A673 (cell line): ENCODE data around the gene GABRA4. TPM values are rescaled to one million over a fixed set of nuclear protein-coding genes. Genes with fewer than 3 reads are reported as not detected.

Experiments used
- BruUV-seq: library from RNA; stranded (reverse); fragments of 400-500 nt; replicated peaks from 2 replicates; lab custom pipeline; 2021; lab: Mats Ljungman, UMichigan
- CTCF ChIA-PET: fragments of 300-600 bp; sonication (Branson Sonifier 250); formaldehyde crosslinking; loops from one replicate; lab custom pipeline; 2022; ENCODE audit warnings: antibody characterized with exemption; lab: Charles Lee
- POLR2A ChIA-PET: fragments of 300-600 bp; sonication (Branson Sonifier 250); formaldehyde crosslinking; loops from one replicate; lab custom pipeline; 2022; ENCODE audit warnings: antibody characterized with exemption; ENCODE audit not compliant: low non-redundant PET; lab: Charles Lee
- DNase-seq: peaks from one replicate; pipeline ENCODE4 v3.0.0-alpha.2; 2015; ENCODE audit warnings: low spot score
- H3K27ac ChIP-seq: fragments of 200-600 bp; sonication (generic); 2 replicates; pipeline ENCODE4 v1.5.1; 2016; ENCODE audit warnings: mixed run types, low read depth, mild to moderate bottlenecking, mixed read lengths, antibody characterized with exemption, low read length; ENCODE audit not compliant: poor library complexity, severe bottlenecking
- H3K27me3 ChIP-seq: fragments of 200-600 bp; sonication (generic); replicated peaks from 2 replicates; pipeline ENCODE4 v1.6.1; 2017; ENCODE audit warnings: mixed run types, low read depth, mild to moderate bottlenecking, mixed read lengths, antibody characterized with exemption, low read length; ENCODE audit not compliant: insufficient read depth, poor library complexity
- H3K36me3 ChIP-seq: fragments of 200-600 bp; sonication (generic); 2 replicates; pipeline ENCODE4 v1.6.1; 2016; ENCODE audit warnings: mixed run types, mild to moderate bottlenecking, mixed read lengths, antibody characterized with exemption, low read length; ENCODE audit not compliant: insufficient read depth, poor library complexity, severe bottlenecking
- H3K4me1 ChIP-seq: fragments of 200-600 bp; sonication (generic); 2 replicates; pipeline ENCODE4 v1.6.1; 2017; ENCODE audit warnings: mixed run types, mild to moderate bottlenecking, mixed read lengths, antibody characterized with exemption, low read length; ENCODE audit not compliant: insufficient read depth, poor library complexity, severe bottlenecking
- H3K4me3 ChIP-seq: fragments of 200-600 bp; sonication (generic); 2 replicates; pipeline ENCODE4 v1.5.1; 2016; ENCODE audit warnings: low read depth, mixed run types, mild to moderate bottlenecking, mixed read lengths, low read length; ENCODE audit not compliant: poor library complexity, severe bottlenecking
- H3K9me3 ChIP-seq: fragments of 200-600 bp; sonication (generic); 2 replicates; pipeline ENCODE4 v1.6.1; 2016; ENCODE audit warnings: mixed run types, low read depth, mild to moderate bottlenecking, mixed read lengths, antibody characterized with exemption, low read length; ENCODE audit not compliant: poor library complexity, severe bottlenecking
- EZH2 ChIP-seq: fragments of 200-600 bp; sonication (generic); IDR thresholded peaks from 2 replicates; pipeline ENCODE4 v1.6.1; 2017; ENCODE audit warnings: borderline replicate concordance, low read depth, mild to moderate bottlenecking, mixed read lengths, antibody characterized with exemption, low read length; ENCODE audit not compliant: poor library complexity, severe bottlenecking
- intact Hi-C: fragments of 100-400 bp; cut with micrococcal nuclease; formaldehyde crosslinking; loops from one replicate; pipeline ENCODE4 v1.10.0; 2022; ENCODE audit not compliant: unreplicated experiment
- total RNA-seq: library from RNA; stranded (reverse); gene quantifications from 2 replicates; pipeline ENCODE4 v1.2.3, GENCODE V29; 2021
- TF ChIP-seq, protein P1 (sequence below): fragments of 300-800, 200-600 bp; sonication (generic); conservative IDR thresholded peaks from 2 replicates; pipeline ENCODE4 v1.5.1; 2017; ENCODE audit warnings: low read depth, mild to moderate bottlenecking, antibody characterized with exemption, low read length, moderate library complexity, mixed read lengths

GABRA4 gene
- total RNA-seq, 1 experiment from 2014 or later, result 0.58 TPM

DNA sequence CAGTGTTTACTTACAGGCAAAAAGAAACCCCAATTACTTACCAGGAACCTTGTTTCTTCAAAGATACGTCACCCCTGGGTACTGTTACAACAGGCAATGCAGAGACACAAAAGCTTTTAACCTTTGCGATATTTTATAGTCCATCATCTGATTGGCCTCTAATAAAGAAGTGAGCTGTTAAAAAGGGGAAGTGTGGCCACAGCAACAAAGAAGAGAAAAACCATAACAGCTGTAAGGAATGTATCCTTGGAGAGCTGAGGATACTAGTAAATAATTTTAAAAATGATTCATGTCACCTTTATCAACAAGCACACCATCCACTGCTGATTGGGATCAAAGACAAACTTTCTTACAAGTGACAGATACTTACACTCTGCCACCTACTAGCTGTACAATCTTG lies 14.1 kb downstream of the GABRA4 start:
- H3K4me1 ChIP-seq, result no peaks in the 10 kb centered on the region
- CTCF ChIA-PET, result no interaction called here
- POLR2A ChIA-PET, result no interaction called here
- intact Hi-C loops, result no loop called here
- no peak overlapping the region for H3K27ac ChIP-seq
- no peak overlapping the region for H3K4me3 ChIP-seq
- no TSS peak for BruUV-seq
- no peak for DNase-seq
- H3K36me3 ChIP-seq, result no peaks in the 10 kb centered on the region
- TF ChIP-seq, protein P1, sequence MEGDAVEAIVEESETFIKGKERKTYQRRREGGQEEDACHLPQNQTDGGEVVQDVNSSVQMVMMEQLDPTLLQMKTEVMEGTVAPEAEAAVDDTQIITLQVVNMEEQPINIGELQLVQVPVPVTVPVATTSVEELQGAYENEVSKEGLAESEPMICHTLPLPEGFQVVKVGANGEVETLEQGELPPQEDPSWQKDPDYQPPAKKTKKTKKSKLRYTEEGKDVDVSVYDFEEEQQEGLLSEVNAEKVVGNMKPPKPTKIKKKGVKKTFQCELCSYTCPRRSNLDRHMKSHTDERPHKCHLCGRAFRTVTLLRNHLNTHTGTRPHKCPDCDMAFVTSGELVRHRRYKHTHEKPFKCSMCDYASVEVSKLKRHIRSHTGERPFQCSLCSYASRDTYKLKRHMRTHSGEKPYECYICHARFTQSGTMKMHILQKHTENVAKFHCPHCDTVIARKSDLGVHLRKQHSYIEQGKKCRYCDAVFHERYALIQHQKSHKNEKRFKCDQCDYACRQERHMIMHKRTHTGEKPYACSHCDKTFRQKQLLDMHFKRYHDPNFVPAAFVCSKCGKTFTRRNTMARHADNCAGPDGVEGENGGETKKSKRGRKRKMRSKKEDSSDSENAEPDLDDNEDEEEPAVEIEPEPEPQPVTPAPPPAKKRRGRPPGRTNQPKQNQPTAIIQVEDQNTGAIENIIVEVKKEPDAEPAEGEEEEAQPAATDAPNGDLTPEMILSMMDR, result no peak
- TF ChIP-seq EZH2, result no peak
- no peaks in the 10 kb centered on the region for H3K27me3 ChIP-seq
- H3K9me3 ChIP-seq, result no peaks in the 10 kb centered on the region

DNA sequence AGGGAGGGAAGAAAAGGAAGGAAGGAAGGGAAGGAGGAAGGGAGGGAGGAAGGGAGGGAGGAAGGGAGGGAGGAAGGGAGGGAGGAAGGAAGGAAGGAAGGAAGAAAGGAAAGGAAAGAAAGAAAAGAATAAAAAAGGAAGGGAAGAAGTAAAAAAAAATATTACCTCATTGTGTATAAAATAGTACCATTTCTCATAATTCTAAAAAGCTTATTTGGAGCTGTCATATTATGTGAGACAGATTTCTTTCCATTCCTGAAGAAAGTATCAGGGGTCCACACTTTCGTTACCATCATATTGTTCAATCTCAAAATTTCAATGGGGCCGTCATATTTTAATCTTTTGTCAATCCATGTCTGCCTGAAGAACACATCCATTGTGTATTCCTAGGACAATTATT lies 16.1 kb downstream of the GABRA4 start:
- H3K27ac ChIP-seq, result no peak overlapping the region
- H3K9me3 ChIP-seq, result no peaks in the 10 kb centered on the region
- intact Hi-C loops, result no loop called here
- H3K4me3 ChIP-seq, result no peak overlapping the region
- BruUV-seq, result no TSS peak
- no peaks in the 10 kb centered on the region for H3K36me3 ChIP-seq
- no peaks in the 10 kb centered on the region for H3K27me3 ChIP-seq
- no peak for TF ChIP-seq EZH2
- TF ChIP-seq, protein P1, result no peak
- CTCF ChIA-PET, result no interaction called here
- H3K4me1 ChIP-seq, result no peaks in the 10 kb centered on the region
- no peak for DNase-seq
- POLR2A ChIA-PET, result no interaction called here

DNA sequence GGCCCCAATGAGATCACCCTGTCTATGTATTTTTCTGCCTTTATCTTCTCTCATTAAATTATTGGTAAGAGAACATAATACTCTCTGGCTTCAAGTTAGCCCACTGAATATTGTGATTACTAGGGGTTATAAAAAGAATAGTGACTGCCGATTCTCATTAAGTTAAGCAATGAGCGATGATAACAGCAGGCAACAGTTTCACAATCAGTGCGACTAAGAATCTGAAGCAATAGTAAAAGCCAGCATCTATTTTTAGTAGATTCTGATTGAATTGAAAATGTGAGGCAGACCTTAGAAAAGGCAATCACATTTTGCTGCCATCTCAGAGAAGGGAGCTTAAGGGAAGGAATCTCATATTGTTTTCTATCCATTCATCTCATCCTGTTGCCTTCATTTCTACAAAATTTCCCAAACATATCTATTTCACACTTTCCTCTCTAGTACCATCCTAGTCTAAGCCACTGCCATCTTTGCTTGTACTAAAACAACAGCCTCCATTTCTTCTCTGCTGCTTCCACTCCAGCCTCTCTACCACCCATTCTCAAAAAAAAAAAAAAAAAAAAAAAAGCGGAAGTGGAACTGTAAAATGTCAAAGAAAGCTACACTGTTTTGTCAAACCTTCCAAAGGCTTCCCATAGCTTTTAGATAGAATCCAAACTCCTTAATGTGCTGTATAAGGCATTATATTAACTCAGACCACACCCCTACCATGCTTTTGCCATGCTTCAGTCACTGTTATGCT lies 17.4 kb downstream of the GABRA4 start:
- no TSS peak for BruUV-seq
- H3K4me1 ChIP-seq, result no peaks in the 10 kb centered on the region
- DNase-seq, result peak; percentile 16
- H3K4me3 ChIP-seq, result no peak overlapping the region
- TF ChIP-seq, protein P1, result no peak
- TF ChIP-seq EZH2, result no peak
- no peaks in the 10 kb centered on the region for H3K27me3 ChIP-seq
- H3K27ac ChIP-seq, result no peak overlapping the region
- intact Hi-C loops, result no loop called here
- POLR2A ChIA-PET, result no interaction called here
- CTCF ChIA-PET, result interaction anchor here (0.6 kb wide), 2 partner anchors 108 to 1829 kb away, joined by 4 read pairs; no protein-coding TSS in a partner anchor
- no peaks in the 10 kb centered on the region for H3K36me3 ChIP-seq
- no peaks in the 10 kb centered on the region for H3K9me3 ChIP-seq
